Epithelial cell of proximal tubule (primary cell): Measurements from ENCODE around the gene TOMT. TPM values are rescaled to one million over a fixed set of nuclear protein-coding genes. Genes with fewer than 3 reads are reported as not detected.
A peak's percentile ranks its signal among the peaks of the same experiment; 100 is the strongest.

ENCODE experiments used
- DNase-seq: peaks from one replicate; pipeline ENCODE4 v3.0.0-alpha.2; 2011; ENCODE audit warnings: low read depth
- H3K4me3 ChIP-seq: 2 replicates; pipeline ENCODE4 v1.5.1; 2011; ENCODE audit warnings: low read depth, mild to moderate bottlenecking, low read length
- total RNA-seq: library from RNA; depleted of rRNA; stranded (reverse); fragments of >200 nt; gene quantifications from 2 replicates; pipeline ENCODE4 v1.2.3, GENCODE V29; 2015
- TF ChIP-seq, protein P1 (sequence below): conservative IDR thresholded peaks from 2 replicates; pipeline ENCODE4 v1.5.1; 2012; ENCODE audit warnings: low read depth, mild to moderate bottlenecking, low read length

Gene TOMT
- total RNA-seq, 1 donor from 2014 or later = not detected

- no peak overlapping the region for H3K4me3 ChIP-seq
- TF ChIP-seq, protein P1, sequence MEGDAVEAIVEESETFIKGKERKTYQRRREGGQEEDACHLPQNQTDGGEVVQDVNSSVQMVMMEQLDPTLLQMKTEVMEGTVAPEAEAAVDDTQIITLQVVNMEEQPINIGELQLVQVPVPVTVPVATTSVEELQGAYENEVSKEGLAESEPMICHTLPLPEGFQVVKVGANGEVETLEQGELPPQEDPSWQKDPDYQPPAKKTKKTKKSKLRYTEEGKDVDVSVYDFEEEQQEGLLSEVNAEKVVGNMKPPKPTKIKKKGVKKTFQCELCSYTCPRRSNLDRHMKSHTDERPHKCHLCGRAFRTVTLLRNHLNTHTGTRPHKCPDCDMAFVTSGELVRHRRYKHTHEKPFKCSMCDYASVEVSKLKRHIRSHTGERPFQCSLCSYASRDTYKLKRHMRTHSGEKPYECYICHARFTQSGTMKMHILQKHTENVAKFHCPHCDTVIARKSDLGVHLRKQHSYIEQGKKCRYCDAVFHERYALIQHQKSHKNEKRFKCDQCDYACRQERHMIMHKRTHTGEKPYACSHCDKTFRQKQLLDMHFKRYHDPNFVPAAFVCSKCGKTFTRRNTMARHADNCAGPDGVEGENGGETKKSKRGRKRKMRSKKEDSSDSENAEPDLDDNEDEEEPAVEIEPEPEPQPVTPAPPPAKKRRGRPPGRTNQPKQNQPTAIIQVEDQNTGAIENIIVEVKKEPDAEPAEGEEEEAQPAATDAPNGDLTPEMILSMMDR = no peak
- no peak for DNase-seq
Measured at GRCh38 chr11:72100462-72100861, 5.3 kb upstream of the TOMT start.

DNA sequence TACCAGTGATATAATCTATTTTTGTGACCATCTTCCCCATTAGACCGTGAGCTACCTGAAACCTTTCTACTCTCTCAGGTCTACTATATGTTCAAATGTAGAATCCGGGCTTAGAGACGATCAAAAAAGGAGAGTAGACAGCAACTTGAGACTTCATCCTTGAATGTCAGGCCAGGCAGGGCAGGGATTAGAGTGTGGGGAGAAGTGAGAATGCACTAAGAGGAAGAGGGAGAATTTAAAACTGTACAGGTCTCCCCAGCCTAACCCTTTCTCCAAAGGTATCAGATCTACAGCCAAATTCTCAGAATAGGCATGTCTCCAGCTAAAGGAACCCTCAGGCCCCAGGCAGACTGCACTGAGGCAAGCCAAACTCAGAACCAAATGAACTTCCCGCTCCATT lies 3.6 kb upstream of the TOMT start:
- DNase-seq = no peak
- TF ChIP-seq, protein P1 = no peak

GRCh38 chr11:72102631-72102945 lies 3.1 kb upstream of the TOMT start:
- no peak for DNase-seq
- peak overlapping the region; percentile 97 for H3K4me3 ChIP-seq
- TF ChIP-seq, protein P1 = no peak

More for the DNA sequence above, 3.6 kb upstream of the TOMT start:
- H3K4me3 ChIP-seq = peak overlapping the region; percentile 97

DNA sequence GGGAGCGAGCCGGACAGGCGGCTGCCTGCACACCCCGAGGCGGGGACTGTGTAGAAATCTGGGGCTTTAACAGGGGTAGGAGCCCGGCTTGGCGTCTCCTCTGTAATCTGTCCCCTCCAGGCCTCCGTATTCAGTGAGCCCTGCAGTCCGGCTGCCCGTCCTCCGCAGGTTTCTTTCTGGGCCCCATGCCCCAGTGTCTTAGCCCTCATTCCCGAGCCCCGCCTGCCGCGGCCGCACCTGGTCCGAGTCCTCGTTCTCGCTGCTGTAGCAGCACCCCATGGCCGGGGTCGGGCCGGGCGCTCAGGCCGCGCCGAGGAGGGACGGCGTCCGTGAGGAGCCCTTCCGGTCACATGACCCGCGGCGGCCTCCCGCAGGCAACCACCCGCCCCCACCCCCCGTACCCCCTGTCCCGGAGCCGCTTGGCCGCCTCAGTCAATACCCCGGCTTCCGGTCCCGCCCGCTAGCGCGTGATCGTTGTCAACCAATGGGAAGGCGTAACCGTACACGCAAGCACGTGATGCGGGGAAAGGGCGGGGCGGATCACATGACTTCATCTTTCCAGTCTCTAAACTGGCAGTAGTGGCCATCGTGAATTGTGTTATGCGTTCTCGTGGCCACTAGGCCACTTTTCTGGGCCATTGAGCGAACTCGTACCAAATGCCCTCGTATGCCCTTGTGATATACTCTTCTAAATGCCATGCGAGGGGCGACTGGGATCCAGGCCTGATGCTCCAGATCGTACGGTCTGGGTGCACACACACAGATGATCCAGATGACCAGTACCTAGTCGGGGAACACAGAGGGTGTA lies 2.6 kb upstream of the TOMT start, which contains the start of gene LAMTOR1:
Gene LAMTOR1 (minus strand): TSS at position 352 of the 808 bp plus-strand sequence. CDS start 73 bp downstream, at position 279.
- TF ChIP-seq, protein P1 = peak; percentile 37
- DNase-seq = peak; percentile 83

GRCh38 chr11:72103754-72104167 lies 2.0 kb upstream of the TOMT start:
- no peak for DNase-seq
- TF ChIP-seq, protein P1 = no peak
- peak overlapping the region; percentile 97 for H3K4me3 ChIP-seq

More for the DNA sequence above, 2.6 kb upstream of the TOMT start, which contains the start of gene LAMTOR1:
- peak within 1 kb of the TSS; percentile 97 for H3K4me3 ChIP-seq

DNA sequence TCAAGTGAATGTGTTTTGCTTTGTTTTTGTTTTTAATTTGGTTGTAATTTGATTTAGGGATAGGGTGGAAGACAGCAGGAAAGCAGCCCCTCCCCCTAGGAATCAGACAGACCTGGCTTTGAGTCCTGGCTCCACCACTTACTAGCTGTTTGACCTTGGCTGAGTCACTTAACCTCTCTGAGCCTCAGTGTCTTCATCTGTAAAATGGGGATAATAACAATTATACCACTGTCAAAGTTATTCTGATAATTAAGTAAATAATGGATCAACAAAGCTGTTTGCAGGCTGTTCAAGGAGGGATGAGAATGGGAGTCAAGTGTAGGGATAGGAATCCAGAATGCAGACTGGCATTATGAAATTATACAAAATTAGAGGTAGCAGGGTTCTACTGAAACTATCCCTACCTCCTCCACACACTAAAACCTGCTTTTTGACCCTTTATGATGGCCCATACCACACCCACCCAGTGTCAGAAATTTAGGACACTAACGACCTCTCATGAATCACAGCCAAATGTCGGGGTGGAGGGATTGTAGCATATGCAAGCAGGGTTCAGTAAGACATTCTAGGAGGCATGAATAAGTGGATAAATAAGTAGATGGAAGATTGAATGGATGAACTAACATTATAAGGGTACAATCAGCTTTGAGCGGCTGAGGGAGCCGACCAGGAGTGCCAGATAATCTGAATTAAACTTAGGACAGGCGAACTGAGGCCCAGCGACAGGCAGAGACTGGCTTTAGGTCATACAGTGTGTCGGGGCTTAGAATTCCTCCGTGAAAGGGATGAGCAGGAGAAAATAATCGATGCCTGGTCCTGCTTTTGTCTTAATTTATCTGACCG lies 5.8 kb downstream of the TOMT start:
- H3K4me3 ChIP-seq = peak overlapping the region; percentile 76
- DNase-seq = no peak
- TF ChIP-seq, protein P1 = no peak
